ENCODE data around the gene HOPX.

DNA sequence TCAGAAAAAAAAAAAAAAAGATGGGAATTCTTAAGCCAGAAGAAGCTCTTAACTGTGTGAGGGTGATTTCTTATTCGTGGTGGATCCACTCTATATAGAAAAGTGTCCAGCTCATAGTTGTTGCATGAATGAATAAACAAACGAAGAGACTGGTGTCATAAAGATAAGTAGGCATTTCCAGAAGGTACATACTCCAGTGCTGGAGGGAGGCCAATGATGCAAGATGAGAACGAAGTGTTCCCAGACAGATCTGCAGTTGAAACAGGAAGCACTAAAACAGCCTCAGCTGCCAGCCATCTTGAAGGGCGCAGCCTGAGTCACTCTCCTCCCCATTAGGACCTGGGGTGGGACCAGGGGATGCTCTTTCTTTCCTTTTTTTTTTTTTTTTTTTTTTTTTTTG, 47.4 kb upstream of the HOPX start:
- no peak for TF ChIP-seq POLR2AphosphoS5 (IDR thresholded peaks at IDR 0.05; ENCODE audit: low read depth, low read length)
- TF ChIP-seq, protein P1, sequence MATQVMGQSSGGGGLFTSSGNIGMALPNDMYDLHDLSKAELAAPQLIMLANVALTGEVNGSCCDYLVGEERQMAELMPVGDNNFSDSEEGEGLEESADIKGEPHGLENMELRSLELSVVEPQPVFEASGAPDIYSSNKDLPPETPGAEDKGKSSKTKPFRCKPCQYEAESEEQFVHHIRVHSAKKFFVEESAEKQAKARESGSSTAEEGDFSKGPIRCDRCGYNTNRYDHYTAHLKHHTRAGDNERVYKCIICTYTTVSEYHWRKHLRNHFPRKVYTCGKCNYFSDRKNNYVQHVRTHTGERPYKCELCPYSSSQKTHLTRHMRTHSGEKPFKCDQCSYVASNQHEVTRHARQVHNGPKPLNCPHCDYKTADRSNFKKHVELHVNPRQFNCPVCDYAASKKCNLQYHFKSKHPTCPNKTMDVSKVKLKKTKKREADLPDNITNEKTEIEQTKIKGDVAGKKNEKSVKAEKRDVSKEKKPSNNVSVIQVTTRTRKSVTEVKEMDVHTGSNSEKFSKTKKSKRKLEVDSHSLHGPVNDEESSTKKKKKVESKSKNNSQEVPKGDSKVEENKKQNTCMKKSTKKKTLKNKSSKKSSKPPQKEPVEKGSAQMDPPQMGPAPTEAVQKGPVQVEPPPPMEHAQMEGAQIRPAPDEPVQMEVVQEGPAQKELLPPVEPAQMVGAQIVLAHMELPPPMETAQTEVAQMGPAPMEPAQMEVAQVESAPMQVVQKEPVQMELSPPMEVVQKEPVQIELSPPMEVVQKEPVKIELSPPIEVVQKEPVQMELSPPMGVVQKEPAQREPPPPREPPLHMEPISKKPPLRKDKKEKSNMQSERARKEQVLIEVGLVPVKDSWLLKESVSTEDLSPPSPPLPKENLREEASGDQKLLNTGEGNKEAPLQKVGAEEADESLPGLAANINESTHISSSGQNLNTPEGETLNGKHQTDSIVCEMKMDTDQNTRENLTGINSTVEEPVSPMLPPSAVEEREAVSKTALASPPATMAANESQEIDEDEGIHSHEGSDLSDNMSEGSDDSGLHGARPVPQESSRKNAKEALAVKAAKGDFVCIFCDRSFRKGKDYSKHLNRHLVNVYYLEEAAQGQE (IDR thresholded peaks at IDR 0.05; ENCODE audit: insufficient read depth in 1 of 2, low read depth in 2 of 2, low read length in 2 of 2): no peak
- TF ChIP-seq TAF1 (IDR thresholded peaks at IDR 0.05; ENCODE audit: borderline replicate concordance, insufficient read depth, low read length): no peak
- no peak for TF ChIP-seq SIN3A (IDR thresholded peaks at IDR 0.05; ENCODE audit: borderline replicate concordance, insufficient read depth, low read length)
